ENCODE measurements around the gene CTSE.

The CTSE gene

GRCh38 chr1:205967554-205968335, 56.0 kb downstream of the CTSE start:
- DNase-seq, result no peak

- no peak for DNase-seq
These were observed 58.4 kb downstream of the CTSE start for GRCh38 chr1:205965036-205965884.

GRCh38 chr1:205963352-205964155, 60.1 kb downstream of the CTSE start:
- no peak for DNase-seq

- no peak for DNase-seq
These were observed 60.9 kb downstream of the CTSE start for GRCh38 chr1:205962821-205963221.

DNA sequence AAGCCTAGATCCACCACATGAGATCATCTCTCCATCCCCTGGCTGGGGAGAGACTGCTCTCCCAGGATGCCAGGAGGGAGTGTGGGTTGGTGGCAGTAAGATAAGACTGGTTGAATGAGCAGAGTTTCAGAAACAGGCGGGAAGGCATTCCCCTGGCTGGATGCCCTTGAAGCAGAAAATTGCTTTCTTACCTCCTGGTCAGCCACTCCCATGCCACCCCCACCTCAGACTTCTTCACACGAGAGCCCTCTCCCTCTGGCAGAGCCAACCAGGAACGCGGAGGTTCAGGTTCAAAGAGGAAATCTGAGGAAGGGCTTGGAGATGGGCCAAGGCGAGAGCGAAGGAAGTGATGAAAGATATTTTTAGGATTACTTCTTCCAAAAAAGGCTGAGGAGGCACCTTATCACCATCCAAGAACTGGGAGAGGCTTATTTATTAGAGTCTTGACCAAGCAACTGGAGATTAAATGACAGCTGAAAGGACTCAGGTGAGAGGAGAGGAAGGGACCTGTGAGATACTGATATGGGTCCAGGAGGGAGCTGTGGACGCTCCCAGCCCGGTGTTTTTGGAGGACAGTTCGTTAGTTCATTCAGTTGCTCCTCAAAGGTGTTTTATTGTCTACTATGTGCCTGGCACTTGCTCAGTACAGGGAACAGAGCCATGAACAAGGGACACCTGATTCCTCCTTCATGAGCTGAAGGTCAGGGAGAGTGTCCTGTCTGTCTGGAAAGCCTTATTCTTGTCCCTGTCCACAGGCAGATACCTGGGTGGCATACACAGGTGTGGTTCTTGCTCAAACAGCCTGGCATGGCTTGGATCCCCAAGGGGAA, 61.5 kb downstream of the CTSE start:
- no peak for DNase-seq

- no peak for DNase-seq
These were observed 62.3 kb downstream of the CTSE start for GRCh38 chr1:205961405-205961804.

DNA sequence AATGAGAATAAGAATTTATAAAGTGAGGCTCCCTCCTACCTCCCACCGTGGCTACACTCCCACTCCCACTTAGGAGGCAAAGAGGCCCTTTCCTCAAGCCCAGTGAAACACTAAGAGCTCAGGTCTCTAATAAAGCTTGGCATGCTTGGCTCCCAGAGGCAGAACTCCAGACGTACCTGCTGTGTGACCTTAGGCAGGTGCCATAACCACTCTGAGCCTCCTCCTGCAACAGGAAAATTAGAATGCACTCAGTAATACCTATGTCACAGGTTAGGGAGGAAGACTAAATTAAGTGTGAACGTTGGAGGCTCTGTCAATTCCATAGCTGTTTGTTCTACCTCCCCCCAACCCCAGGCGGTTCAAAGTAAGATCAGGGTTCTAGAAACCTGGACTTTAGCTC, 63.9 kb downstream of the CTSE start:
- DNase-seq, result no peak

Measured in NCI-H446 (cell line).